NT2/D1 (cell line): ENCODE measurements around the gene KYAT1.

Experiments used
- DNase-seq: peaks from one replicate; pipeline ENCODE4 v3.0.0-alpha.2; 2011; ENCODE audit warnings: low read depth, low spot score
- H3K27me3 ChIP-seq: 2 replicates; pipeline ENCODE4 v1.6.0; 2011; ENCODE audit warnings: mild to moderate bottlenecking; ENCODE audit not compliant: insufficient read length, insufficient read depth
- H3K36me3 ChIP-seq: 2 replicates; pipeline ENCODE4 v1.6.1; 2011; ENCODE audit warnings: mild to moderate bottlenecking, low read length, mixed read lengths; ENCODE audit not compliant: insufficient read depth, insufficient read length
- H3K4me1 ChIP-seq: 2 replicates; pipeline ENCODE4 v1.5.1; 2011; ENCODE audit not compliant: insufficient read depth, insufficient read length
- H3K4me3 ChIP-seq: 2 replicates; pipeline ENCODE4 v1.5.1; 2011; ENCODE audit warnings: low read depth; ENCODE audit not compliant: insufficient read length
- H3K9ac ChIP-seq: 2 replicates; pipeline ENCODE4 v1.6.0; 2011; ENCODE audit warnings: low read depth; ENCODE audit not compliant: insufficient read length
- H3K9me3 ChIP-seq: 2 replicates; pipeline ENCODE4 v1.5.1; 2011; ENCODE audit warnings: mild to moderate bottlenecking, low read length; ENCODE audit not compliant: insufficient read depth
- SUZ12 ChIP-seq: IDR thresholded peaks from 2 replicates; pipeline ENCODE4 v1.6.1; 2011; ENCODE audit not compliant: insufficient read length, insufficient read depth; ENCODE audit errors: extremely low read depth
- YY1 ChIP-seq: IDR thresholded peaks from 2 replicates; pipeline ENCODE4 v1.6.1; 2011; ENCODE audit not compliant: insufficient read length, insufficient read depth
- ZNF274 ChIP-seq: IDR thresholded peaks from 2 replicates; pipeline ENCODE4 v1.6.1; 2011; ENCODE audit warnings: mild to moderate bottlenecking, low read depth, low read length

The KYAT1 gene

DNA sequence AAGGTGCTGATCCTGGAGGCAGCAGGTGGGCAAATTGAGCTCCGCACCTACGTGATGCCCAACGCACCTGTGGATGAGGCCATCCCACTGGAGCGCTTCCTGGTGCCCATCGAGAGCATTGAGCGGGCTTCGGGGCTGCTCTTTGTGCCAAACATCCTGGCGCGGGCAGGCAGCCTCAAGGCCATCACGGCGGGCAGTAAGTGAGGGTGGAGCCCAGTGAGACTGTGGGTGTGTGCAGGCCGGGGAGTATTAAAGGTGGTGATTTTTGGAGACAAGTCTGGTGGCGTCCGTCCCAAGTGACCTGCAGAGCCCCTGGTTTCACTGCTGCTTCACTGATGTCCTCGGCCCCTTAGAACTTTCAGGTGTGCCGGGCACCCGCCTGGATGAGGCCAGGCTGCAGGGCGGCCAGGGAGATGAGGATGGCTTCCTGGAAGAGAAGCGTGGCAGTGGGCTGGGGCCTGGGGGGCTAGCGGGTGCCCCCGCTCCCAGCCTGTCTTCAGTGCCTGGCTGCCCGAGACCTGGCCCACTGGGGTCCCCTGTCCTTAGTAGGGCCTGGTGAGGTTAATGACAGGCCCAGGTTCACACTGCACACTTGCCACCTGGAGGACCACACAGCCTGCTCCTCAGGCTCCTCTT, 59.2 kb downstream of the KYAT1 start:
- peaks cover 29% of the 10 kb centered on the region for H3K4me1 ChIP-seq
- H3K36me3 ChIP-seq = peaks cover 76% of the 10 kb centered on the region
- DNase-seq = no peak
- no peak for TF ChIP-seq YY1
- TF ChIP-seq SUZ12 = no peak
- no peak for TF ChIP-seq ZNF274
- H3K4me3 ChIP-seq = no peak overlapping the region
- no peaks in the 10 kb centered on the region for H3K27me3 ChIP-seq
- H3K9ac ChIP-seq = no peak overlapping the region
- no peaks in the 10 kb centered on the region for H3K9me3 ChIP-seq

DNA sequence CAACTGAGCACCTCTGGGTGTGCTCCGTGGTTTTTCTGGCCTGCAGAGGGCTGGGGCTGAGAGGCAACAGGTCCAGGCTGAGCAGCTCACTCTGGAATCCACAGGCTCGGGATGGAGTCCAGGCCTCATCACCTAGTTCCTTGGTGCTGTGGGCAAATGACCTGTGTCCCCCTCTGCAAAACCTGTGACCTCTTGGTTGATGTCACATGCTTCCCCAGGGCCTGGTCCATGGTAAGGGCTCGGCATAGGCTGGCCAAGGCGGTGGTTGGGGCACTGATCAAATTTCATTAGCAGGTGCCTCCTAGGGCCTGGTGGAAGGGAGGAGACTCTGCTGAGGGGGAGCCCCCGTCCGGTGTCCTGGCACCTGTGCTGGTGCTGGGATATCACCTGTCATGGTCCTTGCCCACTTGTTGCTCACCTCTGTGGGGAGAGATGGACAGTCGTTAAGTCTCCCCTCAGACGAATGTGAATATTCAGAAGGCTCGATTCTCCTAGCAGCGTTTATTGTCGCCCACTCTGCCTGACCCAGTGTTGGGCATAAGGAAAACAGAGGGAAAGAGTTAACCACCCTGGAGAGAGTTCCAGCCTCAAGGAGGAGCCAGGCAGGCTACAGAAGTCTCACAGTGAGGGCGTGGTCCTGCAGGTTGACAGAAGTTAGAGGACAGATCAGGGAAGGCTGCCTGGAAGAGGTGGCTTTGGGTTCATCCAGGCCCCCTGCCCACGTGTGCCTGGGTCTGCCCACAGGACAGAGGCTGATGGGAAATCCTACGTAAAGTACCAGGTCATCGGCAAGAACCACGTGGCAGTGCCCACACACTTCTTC, 60.0 kb downstream of the KYAT1 start:
- TF ChIP-seq SUZ12 (no peak), ZNF274 (no peak), YY1 (no peak)
- Histone ChIP-seq H3K4me3 (no peak overlapping the region), H3K36me3 (peaks cover 69% of the 10 kb centered on the region), H3K9me3 (no peaks in the 10 kb centered on the region), H3K27me3 (no peaks in the 10 kb centered on the region), H3K9ac (no peak overlapping the region), H3K4me1 (peaks cover 29% of the 10 kb centered on the region)
- no peak for DNase-seq

DNA sequence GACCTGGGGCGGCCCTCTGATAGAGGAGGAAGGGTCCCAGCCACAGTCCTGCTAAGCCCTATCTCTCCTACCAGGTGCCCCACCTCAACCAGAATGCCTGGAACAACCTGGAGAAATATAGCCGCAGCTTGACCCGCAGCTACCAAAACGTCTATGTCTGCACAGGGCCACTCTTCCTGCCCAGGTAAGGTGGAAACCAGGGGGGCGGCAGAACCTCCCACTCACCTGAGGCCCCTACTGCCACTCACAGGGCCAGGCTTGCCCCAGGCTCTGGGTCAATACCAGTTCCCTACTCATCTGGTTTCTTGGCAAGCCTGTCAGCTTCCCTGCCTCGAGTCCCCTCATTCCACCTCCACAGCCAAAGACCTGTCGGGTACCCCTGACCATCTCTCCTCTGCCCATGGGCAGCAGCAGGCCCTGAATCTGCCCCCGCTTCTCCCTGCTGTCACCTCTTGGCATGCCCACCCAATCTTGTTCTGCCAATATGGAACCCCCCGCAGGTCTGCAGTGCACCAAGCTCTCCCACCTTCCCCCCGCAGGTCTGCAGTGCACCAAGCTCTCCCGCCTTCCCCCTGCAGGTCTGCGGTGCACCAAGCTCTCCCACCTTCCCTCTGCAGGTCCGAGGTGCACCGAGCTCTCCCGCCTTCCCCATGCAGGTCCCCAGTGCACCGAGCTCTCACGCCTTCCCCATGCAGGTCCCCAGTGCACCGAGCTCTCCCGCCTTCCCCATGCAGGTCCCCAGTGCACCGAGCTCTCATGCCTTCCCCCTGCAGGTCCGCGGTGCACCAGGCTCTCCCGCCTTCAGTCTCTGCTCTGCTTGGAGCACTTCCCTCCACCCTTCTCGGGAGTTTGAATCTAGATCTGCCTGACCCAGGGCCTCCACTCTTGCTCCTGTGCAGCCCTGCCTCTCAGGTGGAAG, 60.8 kb downstream of the KYAT1 start:
- Histone ChIP-seq H3K4me3 (no peak overlapping the region), H3K27me3 (no peaks in the 10 kb centered on the region), H3K4me1 (peaks cover 20% of the 10 kb centered on the region), H3K9ac (no peak overlapping the region), H3K36me3 (peaks cover 60% of the 10 kb centered on the region), H3K9me3 (no peaks in the 10 kb centered on the region)
- DNase-seq = no peak
- TF ChIP-seq ZNF274 = no peak
- no peak for TF ChIP-seq YY1
- no peak for TF ChIP-seq SUZ12

DNA sequence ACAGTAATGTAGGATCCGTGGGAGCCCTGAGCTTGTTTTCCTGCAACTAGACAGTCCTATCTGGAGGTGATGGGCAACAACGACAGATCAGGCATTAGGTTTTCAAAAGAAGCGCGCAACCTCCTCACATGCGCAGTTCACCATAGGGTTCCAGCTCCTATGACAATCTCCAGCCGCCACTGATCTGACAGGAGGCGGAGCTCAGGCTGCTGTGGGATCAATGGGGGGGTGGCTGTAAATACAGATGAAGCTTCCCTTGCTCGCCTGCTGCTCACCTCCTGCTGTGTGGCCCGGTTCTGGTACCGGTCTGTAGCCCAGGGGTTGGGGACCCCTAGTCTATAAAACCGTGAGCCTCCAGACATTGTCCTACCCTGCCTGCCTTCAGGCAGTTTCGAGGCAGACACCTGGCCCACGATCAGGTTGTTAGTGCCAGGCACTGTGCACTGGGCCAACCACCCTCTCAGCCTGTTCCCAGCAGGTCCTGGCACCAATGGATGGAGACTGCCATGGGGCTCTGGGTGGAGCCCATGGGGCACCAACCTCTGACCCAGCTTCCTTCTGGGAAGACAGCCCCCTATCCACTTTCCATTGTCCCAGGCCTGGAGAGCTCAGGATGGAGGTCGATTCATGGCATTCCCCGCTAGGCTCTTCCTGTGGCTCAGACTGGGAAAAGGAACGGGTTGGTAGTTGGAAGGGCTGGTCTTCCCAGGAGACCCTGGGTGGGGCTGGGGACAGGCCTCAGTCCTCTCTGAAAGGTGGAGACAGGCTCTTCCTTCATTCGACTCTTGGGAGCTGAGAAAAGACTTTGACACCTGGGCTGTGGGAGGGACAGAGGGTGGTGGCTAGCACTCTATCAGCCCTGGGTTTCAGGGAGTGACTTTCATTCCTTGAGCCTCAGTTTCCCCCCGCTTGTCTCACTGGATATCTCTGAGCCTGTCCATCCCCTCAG, 61.8 kb downstream of the KYAT1 start:
- Histone ChIP-seq H3K9ac (no peak overlapping the region), H3K36me3 (peaks cover 51% of the 10 kb centered on the region), H3K9me3 (no peaks in the 10 kb centered on the region), H3K27me3 (no peaks in the 10 kb centered on the region), H3K4me3 (no peak overlapping the region), H3K4me1 (peaks cover 18% of the 10 kb centered on the region)
- DNase-seq = no peak
- TF ChIP-seq SUZ12 (no peak), ZNF274 (no peak), YY1 (no peak)

DNA sequence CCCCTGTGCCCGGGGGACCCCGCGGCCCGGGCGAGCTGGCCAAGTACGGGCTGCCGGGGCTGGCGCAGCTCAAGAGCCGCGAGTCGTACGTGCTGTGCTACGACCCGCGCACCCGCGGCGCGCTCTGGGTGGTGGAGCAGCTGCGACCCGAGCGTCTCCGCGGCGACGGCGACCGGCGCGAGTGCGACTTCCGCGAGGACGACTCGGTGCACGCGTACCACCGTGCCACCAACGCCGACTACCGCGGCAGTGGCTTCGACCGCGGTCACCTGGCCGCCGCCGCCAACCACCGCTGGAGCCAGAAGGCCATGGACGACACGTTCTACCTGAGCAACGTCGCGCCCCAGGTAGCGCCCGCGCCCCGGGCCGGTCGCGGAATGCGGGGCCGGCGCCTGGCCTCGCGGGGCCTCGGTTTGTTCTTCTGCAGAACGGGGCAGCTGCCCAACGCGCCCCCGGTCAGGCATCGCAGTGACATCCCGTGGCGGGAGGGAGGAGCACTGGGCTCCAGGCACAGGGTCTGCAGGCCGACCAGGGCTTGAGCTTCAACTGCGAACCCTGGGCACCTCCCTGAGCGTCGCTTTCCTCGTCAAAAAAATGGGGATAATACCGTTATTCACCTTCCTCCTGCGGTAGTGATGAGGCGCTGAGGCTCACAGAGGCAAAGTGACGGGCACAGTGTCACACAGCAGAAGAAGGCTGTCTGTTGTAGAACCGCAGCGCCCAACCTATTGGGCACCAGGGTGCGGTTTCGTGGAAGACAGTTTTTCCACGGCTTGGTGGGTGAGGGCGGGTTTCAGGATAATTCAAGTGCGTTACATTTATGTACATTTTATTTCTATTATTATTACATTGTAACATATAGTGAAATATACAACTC, 62.7 kb downstream of the KYAT1 start:
- no peaks in the 10 kb centered on the region for H3K9me3 ChIP-seq
- peaks cover 42% of the 10 kb centered on the region for H3K36me3 ChIP-seq
- H3K4me3 ChIP-seq = peak overlapping the region; percentile 82
- no peak for DNase-seq
- H3K27me3 ChIP-seq = no peaks in the 10 kb centered on the region
- TF ChIP-seq YY1 = no peak
- no peak for TF ChIP-seq ZNF274
- TF ChIP-seq SUZ12 = no peak
- peaks cover 18% of the 10 kb centered on the region for H3K4me1 ChIP-seq
- peak overlapping the region; percentile 97 for H3K9ac ChIP-seq
